ENCODE measurements around the gene DENR. TPM values are rescaled to one million over a fixed set of nuclear protein-coding genes. Genes with fewer than 3 reads are reported as not detected.

DENR gene
- total and polyA plus RNA-seq, 2 experiments from 2014 or later: 48.6 to 83.3 TPM

GRCh38 chr12:122811777-122812176, 59.2 kb downstream of the DENR start:
- 46 to 48% methylated on average over 3 of the region's 3 CpGs for WGBS, 2 experiments (ENCODE audit: low coverage in 1 of 2, low lambda C conversion rate in 2 of 2, missing lambda C conversion rate in 2 of 2)

GRCh38 chr12:122813310-122813713, 60.7 kb downstream of the DENR start:
- H3K4me1 ChIP-seq (ENCODE audit: insufficient read depth): no peaks in the 10 kb centered on the region
- 74 to 81% methylated on average over 10 of the region's 10 CpGs for WGBS, 2 experiments (ENCODE audit: low coverage in 1 of 2, low lambda C conversion rate in 2 of 2, missing lambda C conversion rate in 2 of 2)
- in situ Hi-C loops (cut with MboI): no loop called here
- H3K9me2 ChIP-seq (ENCODE audit: insufficient read depth): no peaks in the 10 kb centered on the region
- H3K36me3 ChIP-seq (ENCODE audit: low read depth): no peaks in the 10 kb centered on the region
- no peak overlapping the region for H3K4me2 ChIP-seq (ENCODE audit: unreplicated experiment)
- no peak overlapping the region for H3K27ac ChIP-seq
- no peaks in the 10 kb centered on the region for H3K27me3 ChIP-seq (replicated peaks; ENCODE audit: insufficient read depth)
- H3K79me2 ChIP-seq (ENCODE audit: insufficient read depth): no peaks in the 10 kb centered on the region
- H3F3A ChIP-seq (ENCODE audit: insufficient read depth): no peaks in the 10 kb centered on the region
- H3K4me3 ChIP-seq: no peak overlapping the region
- no peak for TF ChIP-seq EZH2 (IDR thresholded peaks at IDR 0.05; ENCODE audit: insufficient read depth, poor library complexity, severe bottlenecking)
- TF ChIP-seq EZH2phosphoT487 (IDR thresholded peaks at IDR 0.05; ENCODE audit: insufficient read depth, low read depth): no peak
- no peaks in the 10 kb centered on the region for H4K20me1 ChIP-seq (ENCODE audit: insufficient read depth)
- no peak overlapping the region for H2AFZ ChIP-seq
- no peak overlapping the region for H3K9ac ChIP-seq
- no peaks in the 10 kb centered on the region for H3K9me3 ChIP-seq (ENCODE audit: low read depth)
- DNase-seq: no peak

More at GRCh38 chr12:122811777-122812176, 59.2 kb downstream of the DENR start:
- no peaks in the 10 kb centered on the region for H3K27me3 ChIP-seq (replicated peaks; ENCODE audit: insufficient read depth)
- no peaks in the 10 kb centered on the region for H3F3A ChIP-seq (ENCODE audit: insufficient read depth)
- H3K9me2 ChIP-seq (ENCODE audit: insufficient read depth): no peaks in the 10 kb centered on the region
- no peaks in the 10 kb centered on the region for H3K36me3 ChIP-seq (ENCODE audit: low read depth)
- H4K20me1 ChIP-seq (ENCODE audit: insufficient read depth): no peaks in the 10 kb centered on the region
- no peak overlapping the region for H3K27ac ChIP-seq
- in situ Hi-C loops (cut with MboI): no loop called here
- H3K9me3 ChIP-seq (ENCODE audit: low read depth): no peaks in the 10 kb centered on the region
- H2AFZ ChIP-seq: no peak overlapping the region
- DNase-seq: no peak
- H3K79me2 ChIP-seq (ENCODE audit: insufficient read depth): no peaks in the 10 kb centered on the region
- no peak for TF ChIP-seq EZH2phosphoT487 (IDR thresholded peaks at IDR 0.05; ENCODE audit: insufficient read depth, low read depth)
- TF ChIP-seq EZH2 (IDR thresholded peaks at IDR 0.05; ENCODE audit: insufficient read depth, poor library complexity, severe bottlenecking): no peak
- H3K4me2 ChIP-seq (ENCODE audit: unreplicated experiment): no peak overlapping the region
- H3K9ac ChIP-seq: no peak overlapping the region
- no peak overlapping the region for H3K4me3 ChIP-seq
- H3K4me1 ChIP-seq (ENCODE audit: insufficient read depth): no peaks in the 10 kb centered on the region

GRCh38 chr12:122819209-122819785, 66.7 kb downstream of the DENR start:
- Histone ChIP-seq H3K4me3 (no peak overlapping the region), H3K9me3 (ENCODE audit: low read depth) (no peaks in the 10 kb centered on the region), H3F3A (ENCODE audit: insufficient read depth) (no peaks in the 10 kb centered on the region), H3K79me2 (ENCODE audit: insufficient read depth) (no peaks in the 10 kb centered on the region), H3K4me2 (ENCODE audit: unreplicated experiment) (no peak overlapping the region), H3K9ac (no peak overlapping the region), H4K20me1 (ENCODE audit: insufficient read depth) (no peaks in the 10 kb centered on the region), H3K4me1 (ENCODE audit: insufficient read depth) (no peaks in the 10 kb centered on the region), H3K27ac (no peak overlapping the region), H3K9me2 (ENCODE audit: insufficient read depth) (no peaks in the 10 kb centered on the region), H3K27me3 (replicated peaks; ENCODE audit: insufficient read depth) (no peaks in the 10 kb centered on the region), H2AFZ (no peak overlapping the region), H3K36me3 (ENCODE audit: low read depth) (no peaks in the 10 kb centered on the region)
- peak; percentile 48 for DNase-seq
- in situ Hi-C loops (cut with MboI): no loop called here
- WGBS, 2 experiments (ENCODE audit: low coverage in 1 of 2, low lambda C conversion rate in 2 of 2, missing lambda C conversion rate in 2 of 2): 60 to 61% methylated on average over 10 of the region's 10 CpGs
- no peak for TF ChIP-seq EZH2phosphoT487 (IDR thresholded peaks at IDR 0.05; ENCODE audit: insufficient read depth, low read depth)
- no peak for TF ChIP-seq EZH2 (IDR thresholded peaks at IDR 0.05; ENCODE audit: insufficient read depth, poor library complexity, severe bottlenecking)

GRCh38 chr12:122820138-122820537, 67.5 kb downstream of the DENR start:
- no peak for DNase-seq
- 91 to 92% methylated on average over 8 of the region's 8 CpGs for WGBS, 2 experiments (ENCODE audit: low coverage in 1 of 2, low lambda C conversion rate in 2 of 2, missing lambda C conversion rate in 2 of 2)
- Histone ChIP-seq H3K9ac (no peak overlapping the region), H3K4me2 (ENCODE audit: unreplicated experiment) (no peak overlapping the region), H3K4me3 (no peak overlapping the region), H3K4me1 (ENCODE audit: insufficient read depth) (no peaks in the 10 kb centered on the region), H3K79me2 (ENCODE audit: insufficient read depth) (no peaks in the 10 kb centered on the region), H3F3A (ENCODE audit: insufficient read depth) (no peaks in the 10 kb centered on the region), H3K27me3 (replicated peaks; ENCODE audit: insufficient read depth) (no peaks in the 10 kb centered on the region), H2AFZ (no peak overlapping the region), H3K27ac (no peak overlapping the region), H4K20me1 (ENCODE audit: insufficient read depth) (no peaks in the 10 kb centered on the region), H3K9me2 (ENCODE audit: insufficient read depth) (no peaks in the 10 kb centered on the region), H3K36me3 (ENCODE audit: low read depth) (no peaks in the 10 kb centered on the region), H3K9me3 (ENCODE audit: low read depth) (no peaks in the 10 kb centered on the region)
- no peak for TF ChIP-seq EZH2 (IDR thresholded peaks at IDR 0.05; ENCODE audit: insufficient read depth, poor library complexity, severe bottlenecking)
- TF ChIP-seq EZH2phosphoT487 (IDR thresholded peaks at IDR 0.05; ENCODE audit: insufficient read depth, low read depth): no peak
- in situ Hi-C loops (cut with MboI): no loop called here

Small RNA genes lying within 50 kb of the gene (small RNA-seq; reads per million reads assigned to genes)
- gene AC026333.2 (ENCODE audit: low read depth, low replicate concordance): not detected
- not detected for gene RF00019 (ENCODE audit: low read depth, low replicate concordance)

Other genes starting within 250 kb of the DENR start
- gene RSRC2, start 225.9 kb upstream of the DENR start, total RNA-seq (2014; rRNA removed; shearing (Covaris generic)): 31.1 and 41.5 TPM in 2 replicates
- 45.8 and 51.7 TPM in 2 replicates for gene RSRC2, start 225.9 kb upstream of the DENR start, polyA plus RNA-seq (2016; fragmentation: Nextera tagmentation; extraction: Ambion mirVana)
- gene KNTC1, start 225.6 kb upstream of the DENR start, total RNA-seq (2014; rRNA removed; shearing (Covaris generic)): 15.5 and 20.2 TPM in 2 replicates
- gene KNTC1, start 225.6 kb upstream of the DENR start, polyA plus RNA-seq (2016; fragmentation: Nextera tagmentation; extraction: Ambion mirVana): 5.6 and 8.1 TPM in 2 replicates
- not detected in 2 replicates for gene HCAR2, start 49.5 kb upstream of the DENR start, total RNA-seq (2014; rRNA removed; shearing (Covaris generic))
- gene HCAR2, start 49.5 kb upstream of the DENR start, polyA plus RNA-seq (2016; fragmentation: Nextera tagmentation; extraction: Ambion mirVana): not detected in 2 replicates
- not detected in 2 replicates for gene HCAR3, start 36.0 kb upstream of the DENR start, total RNA-seq (2014; rRNA removed; shearing (Covaris generic))
- not detected in 2 replicates for gene HCAR3, start 36.0 kb upstream of the DENR start, polyA plus RNA-seq (2016; fragmentation: Nextera tagmentation; extraction: Ambion mirVana)
- not detected in 2 replicates for gene HCAR1, start 22.0 kb upstream of the DENR start, total RNA-seq (2014; rRNA removed; shearing (Covaris generic))
- not detected in 2 replicates for gene HCAR1, start 22.0 kb upstream of the DENR start, polyA plus RNA-seq (2016; fragmentation: Nextera tagmentation; extraction: Ambion mirVana)
- gene CCDC62, start 21.7 kb downstream of the DENR start, total RNA-seq (2014; rRNA removed; shearing (Covaris generic)): 0.22 TPM in 1 of 2 replicates, not detected in the other
- gene CCDC62, start 21.7 kb downstream of the DENR start, polyA plus RNA-seq (2016; fragmentation: Nextera tagmentation; extraction: Ambion mirVana): 0.22 TPM in 1 of 2 replicates, not detected in the other
- gene HIP1R, start 82.6 kb downstream of the DENR start, total RNA-seq (2014; rRNA removed; shearing (Covaris generic)): 16.3 and 16.4 TPM in 2 replicates
- 7.1 and 7.6 TPM in 2 replicates for gene HIP1R, start 82.6 kb downstream of the DENR start, polyA plus RNA-seq (2016; fragmentation: Nextera tagmentation; extraction: Ambion mirVana)
- gene VPS37B, start 143.3 kb downstream of the DENR start, total RNA-seq (2014; rRNA removed; shearing (Covaris generic)): 26.1 and 31.3 TPM in 2 replicates
- 19.1 and 19.9 TPM in 2 replicates for gene VPS37B, start 143.3 kb downstream of the DENR start, polyA plus RNA-seq (2016; fragmentation: Nextera tagmentation; extraction: Ambion mirVana)
- gene ABCB9, start 213.6 kb downstream of the DENR start, total RNA-seq (2014; rRNA removed; shearing (Covaris generic)): 4.0 and 4.4 TPM in 2 replicates
- 2.2 and 4.4 TPM in 2 replicates for gene ABCB9, start 213.6 kb downstream of the DENR start, polyA plus RNA-seq (2016; fragmentation: Nextera tagmentation; extraction: Ambion mirVana)
- 11.9 and 28.3 TPM in 2 replicates for gene OGFOD2, start 222.4 kb downstream of the DENR start, total RNA-seq (2014; rRNA removed; shearing (Covaris generic))
- 12.8 and 15.4 TPM in 2 replicates for gene OGFOD2, start 222.4 kb downstream of the DENR start, polyA plus RNA-seq (2016; fragmentation: Nextera tagmentation; extraction: Ambion mirVana)
- 118 and 150 TPM in 2 replicates for gene ARL6IP4, start 227.9 kb downstream of the DENR start, total RNA-seq (2014; rRNA removed; shearing (Covaris generic))
- gene ARL6IP4, start 227.9 kb downstream of the DENR start, polyA plus RNA-seq (2016; fragmentation: Nextera tagmentation; extraction: Ambion mirVana): 251 and 259 TPM in 2 replicates

Data from GM23248 (cell line).